Activated T-cell treated with anti-CD3 and anti-CD28 coated beads, Interleukin-2, amount 50 U/mL, for 1 hour (primary cell): ENCODE data around the gene FAM120AOS.
A peak's percentile ranks its signal among the peaks of the same experiment; 100 is the strongest.
"Not testable (repeated sequence)": the region's sequence is repeated elsewhere in the genome, so short reads cannot be mapped to it uniquely, and the experiment has no call there.

ENCODE experiments used
- DNase-seq: peaks from one replicate; pipeline ENCODE4 v3.0.0-alpha.2; 2020

FAM120AOS gene

GRCh38 chr9:93466416-93467061, 13.2 kb upstream of the FAM120AOS start:
- DNase-seq: no peak

GRCh38 chr9:93465855-93466254, 12.5 kb upstream of the FAM120AOS start:
- no peak for DNase-seq

- DNase-seq: no peak
Measured at GRCh38 chr9:93464876-93465275, 11.5 kb upstream of the FAM120AOS start.

DNA sequence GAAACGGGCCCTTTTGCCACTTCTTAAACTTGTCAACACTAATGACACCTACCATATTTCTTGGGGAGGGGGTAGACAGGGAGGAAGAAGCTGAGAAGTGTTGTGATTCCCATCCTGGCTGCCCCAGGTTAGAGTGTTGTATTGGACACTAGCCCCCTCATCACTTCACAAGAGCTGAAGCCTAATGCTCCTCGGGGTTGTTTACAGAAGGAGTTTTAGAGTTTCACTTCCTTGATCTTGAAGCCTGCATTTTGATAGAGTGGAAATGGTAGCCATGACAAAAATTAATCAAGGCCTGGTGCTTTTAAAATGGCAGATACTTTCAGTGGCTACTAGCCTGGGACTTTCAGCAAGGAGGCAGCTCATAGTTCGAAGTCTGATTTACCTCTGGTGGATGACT, 11.0 kb upstream of the FAM120AOS start:
- no peak for DNase-seq

DNA sequence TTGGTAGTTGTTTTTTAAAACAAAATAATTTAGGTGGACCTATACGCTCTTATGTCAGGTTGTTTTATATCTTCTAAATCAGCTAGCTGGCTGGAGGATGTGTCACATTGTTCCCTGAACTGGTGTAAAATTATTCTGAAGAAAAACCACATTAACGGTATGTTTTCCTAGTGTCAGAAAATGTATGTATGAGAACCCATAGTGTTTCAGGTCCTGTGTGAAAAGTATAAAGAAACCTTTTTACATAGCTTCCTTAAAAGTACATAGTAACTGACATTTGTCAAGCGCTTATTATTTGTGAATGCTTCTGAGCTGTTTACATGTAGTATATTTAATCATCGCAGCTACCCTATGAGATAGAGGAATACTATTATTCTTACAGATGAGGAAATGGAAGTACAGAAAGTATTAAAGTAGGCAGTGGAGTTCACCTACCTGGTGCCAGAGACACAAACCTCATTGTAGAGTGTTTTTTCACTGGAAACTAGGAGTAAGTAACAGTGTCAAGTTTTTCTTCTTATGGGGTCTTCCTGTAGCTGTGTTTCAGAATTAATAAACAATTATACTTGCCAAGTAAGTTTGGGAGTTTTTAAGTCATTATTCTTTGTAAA, 10.4 kb upstream of the FAM120AOS start:
- DNase-seq: no peak

DNA sequence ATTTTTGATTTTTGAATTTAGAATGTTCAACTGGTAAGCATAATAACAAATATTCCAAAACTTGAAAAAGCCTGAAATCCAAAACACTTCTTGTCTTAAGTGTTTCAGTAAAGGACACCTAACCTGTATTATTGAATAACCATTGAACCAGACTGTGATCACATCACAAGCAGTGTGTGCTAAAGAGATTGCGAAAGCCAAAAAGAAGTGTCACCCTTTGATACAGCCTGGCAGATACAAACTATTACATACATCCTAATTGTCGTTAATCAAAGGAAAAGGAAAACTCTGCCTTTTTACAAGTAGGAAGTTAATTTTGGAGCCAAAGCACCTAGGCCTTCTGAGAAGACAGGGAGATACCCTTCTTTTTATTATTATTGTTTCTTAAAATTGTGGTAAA, 8.4 kb upstream of the FAM120AOS start:
- no peak for DNase-seq

DNA sequence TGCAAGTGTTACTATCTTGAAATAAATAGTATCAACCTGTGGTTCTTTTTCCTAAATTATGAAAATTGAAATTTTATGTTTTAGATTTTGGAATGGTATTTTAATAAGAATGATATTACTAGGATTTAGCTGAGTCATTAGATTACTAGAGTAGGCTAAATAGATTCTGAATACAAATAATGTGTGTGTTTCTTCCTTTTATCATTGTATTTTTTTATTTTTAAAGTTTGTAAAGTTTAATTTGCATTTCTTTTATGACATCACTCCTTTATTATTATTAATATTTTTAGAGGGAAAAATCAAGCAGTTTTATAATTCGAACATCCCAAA, 8.0 kb upstream of the FAM120AOS start:
- DNase-seq: no peak

DNA sequence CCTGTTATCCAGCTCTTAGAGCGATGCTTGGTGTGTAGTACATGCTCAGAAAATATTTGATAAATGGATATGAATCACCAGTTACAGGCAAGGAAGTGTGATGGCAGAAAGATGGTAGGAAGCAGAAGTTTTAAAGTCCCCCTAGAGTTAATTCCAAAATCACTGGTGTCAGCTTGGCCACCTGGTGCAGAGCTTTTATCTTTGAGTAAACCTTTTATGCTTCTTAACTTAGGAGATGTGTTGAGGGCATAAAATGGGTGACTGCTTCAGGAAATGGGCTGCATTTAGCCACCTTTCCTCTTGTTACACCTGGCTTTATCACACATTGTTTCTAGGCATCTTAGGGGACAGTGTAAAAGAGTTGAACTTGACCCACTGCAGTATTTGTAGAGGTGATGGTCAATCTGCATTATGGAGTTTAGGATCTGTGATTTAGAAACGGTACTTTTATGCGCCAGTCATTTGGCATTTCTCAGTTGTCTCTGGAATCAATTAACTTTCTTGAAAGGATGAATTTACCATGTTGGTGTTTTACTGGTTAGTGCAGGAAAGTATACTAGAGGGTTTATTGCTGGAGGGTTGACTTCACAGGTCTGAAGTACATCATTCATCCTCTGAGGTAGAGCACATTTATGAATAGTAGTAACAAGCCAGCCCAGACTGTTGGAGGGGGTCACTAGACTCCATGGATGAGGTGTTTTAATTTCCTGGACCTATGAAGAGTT, 7.5 kb upstream of the FAM120AOS start:
- no peak for DNase-seq

DNA sequence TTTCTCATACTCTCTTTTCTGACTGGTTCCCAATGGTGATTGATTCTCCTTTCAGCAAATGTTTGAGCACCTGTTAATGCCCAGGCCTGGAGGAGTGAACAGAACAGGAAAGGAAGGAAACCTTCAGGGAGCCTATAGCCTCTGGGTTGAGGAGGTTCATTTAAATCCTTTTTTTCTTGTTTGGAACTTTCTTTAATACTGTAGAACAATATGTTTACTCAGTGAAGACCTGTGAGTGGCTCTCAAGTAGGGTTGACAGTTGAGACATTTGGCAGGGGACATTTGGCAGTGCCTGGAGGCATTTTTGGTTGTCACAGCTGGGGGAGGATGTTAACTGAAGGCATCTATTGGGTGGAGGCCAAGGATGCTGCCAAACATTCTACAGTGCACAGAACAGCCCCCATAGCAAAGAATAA, 6.1 kb upstream of the FAM120AOS start:
- no peak for DNase-seq

- no peak for DNase-seq
Measured at GRCh38 chr9:93458712-93459111, 5.3 kb upstream of the FAM120AOS start.

- no peak for DNase-seq
Measured at GRCh38 chr9:93457006-93457405, 3.6 kb upstream of the FAM120AOS start.

DNA sequence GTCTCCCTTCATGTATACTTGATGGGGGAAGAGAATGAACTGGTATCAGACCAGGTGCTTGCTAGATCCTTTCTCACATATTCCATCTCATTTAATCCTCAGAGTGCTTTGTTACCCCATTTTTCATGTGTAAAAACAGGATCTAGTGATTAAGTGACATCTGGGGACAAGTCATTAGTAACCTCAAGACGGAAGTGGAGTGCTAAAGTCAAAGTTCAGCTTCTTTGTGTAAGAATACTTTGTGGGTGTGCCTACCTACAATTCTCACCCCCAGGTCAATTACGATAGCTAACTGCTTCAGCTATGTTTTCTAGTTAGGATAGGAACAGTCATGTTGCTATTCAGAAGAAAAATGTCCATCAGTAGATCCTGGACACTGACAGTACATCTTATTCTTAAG, 3.1 kb upstream of the FAM120AOS start:
- DNase-seq: no peak

DNA sequence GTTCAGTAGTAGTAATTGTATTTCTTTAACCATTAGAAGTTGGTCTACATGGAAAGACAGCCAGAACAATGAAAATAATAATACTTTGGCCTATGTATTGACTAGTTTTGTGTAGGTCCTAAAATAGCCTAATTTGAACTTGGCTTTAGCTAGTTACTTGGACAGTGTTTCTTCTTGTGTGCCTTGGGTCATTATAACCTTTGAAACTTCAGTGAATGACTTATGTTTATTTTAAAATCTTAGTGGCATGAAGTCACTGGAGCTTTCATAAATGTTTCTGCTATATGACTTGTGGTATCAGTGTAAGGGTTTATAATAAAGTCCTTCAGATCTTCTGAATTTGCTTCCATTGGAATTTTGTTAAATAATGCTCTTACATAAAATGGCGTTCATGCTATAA, 2.6 kb upstream of the FAM120AOS start:
- DNase-seq: no peak

- no peak for DNase-seq
Measured at GRCh38 chr9:93452710-93453046, 703 bp downstream of the FAM120AOS start.

DNA sequence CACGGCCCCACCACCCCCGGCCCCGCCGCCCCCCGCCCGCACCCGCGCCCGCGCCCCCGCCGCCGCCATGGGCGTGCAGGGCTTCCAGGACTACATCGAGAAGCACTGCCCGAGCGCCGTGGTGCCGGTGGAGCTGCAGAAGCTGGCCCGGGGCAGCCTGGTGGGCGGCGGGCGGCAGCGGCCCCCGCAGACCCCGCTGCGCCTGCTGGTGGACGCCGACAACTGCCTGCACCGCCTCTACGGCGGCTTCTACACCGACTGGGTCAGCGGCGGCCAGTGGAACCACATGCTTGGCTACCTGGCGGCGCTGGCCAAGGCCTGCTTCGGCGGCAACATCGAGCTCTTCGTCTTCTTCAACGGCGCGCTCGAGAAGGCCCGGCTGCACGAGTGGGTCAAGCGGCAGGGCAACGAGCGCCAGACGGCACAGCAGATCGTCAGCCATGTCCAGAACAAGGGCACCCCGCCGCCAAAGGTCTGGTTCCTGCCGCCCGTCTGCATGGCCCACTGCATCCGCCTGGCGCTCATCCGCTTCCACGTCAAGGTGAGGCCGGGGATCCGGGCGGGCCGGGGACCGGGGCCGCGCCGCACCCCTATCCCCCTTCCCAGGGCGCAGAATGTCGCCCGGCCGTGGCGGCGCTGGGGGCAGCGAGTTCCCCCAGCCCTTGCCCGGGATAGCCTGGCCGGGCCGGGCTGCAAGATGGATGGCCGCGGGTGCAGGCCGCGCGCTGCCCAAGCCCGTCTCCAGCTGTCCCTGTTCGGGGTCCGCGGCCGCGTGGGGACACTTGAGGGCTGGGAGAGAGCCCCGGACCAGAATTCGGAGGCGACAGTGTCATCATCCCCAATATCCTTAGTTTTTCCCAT, 1.3 kb downstream of the FAM120AOS start:
- DNase-seq: peak; percentile 60

- DNase-seq: peak; percentile 79
Measured at GRCh38 chr9:93450945-93451815, 2.2 kb downstream of the FAM120AOS start, which contains the start of gene FAM120A. FAM120A (plus strand) TSS chr9:93451685; CDS start chr9:93451916, 231 bp downstream.

GRCh38 chr9:93447655-93448054, 5.7 kb downstream of the FAM120AOS start:
- no peak for DNase-seq

DNA sequence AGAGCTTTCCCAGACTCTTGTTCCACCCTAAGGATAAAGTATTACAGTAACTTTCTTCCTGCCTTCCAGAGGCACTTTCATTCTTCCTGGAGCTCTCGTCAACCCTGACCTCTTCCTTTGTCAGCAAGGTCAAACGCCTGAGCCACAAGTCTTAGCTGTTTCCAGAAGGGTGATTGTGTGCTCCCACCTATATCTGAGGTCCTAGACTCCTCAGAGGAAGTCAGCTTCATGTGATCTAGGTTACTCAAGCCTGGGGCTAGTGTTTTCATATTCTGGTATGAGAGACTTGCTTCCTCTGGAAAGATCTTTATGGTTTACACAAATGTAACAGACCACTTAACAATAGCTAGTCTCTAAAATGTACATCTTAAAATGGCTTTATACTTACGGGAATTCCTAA, 7.3 kb downstream of the FAM120AOS start:
- no peak for DNase-seq

DNA sequence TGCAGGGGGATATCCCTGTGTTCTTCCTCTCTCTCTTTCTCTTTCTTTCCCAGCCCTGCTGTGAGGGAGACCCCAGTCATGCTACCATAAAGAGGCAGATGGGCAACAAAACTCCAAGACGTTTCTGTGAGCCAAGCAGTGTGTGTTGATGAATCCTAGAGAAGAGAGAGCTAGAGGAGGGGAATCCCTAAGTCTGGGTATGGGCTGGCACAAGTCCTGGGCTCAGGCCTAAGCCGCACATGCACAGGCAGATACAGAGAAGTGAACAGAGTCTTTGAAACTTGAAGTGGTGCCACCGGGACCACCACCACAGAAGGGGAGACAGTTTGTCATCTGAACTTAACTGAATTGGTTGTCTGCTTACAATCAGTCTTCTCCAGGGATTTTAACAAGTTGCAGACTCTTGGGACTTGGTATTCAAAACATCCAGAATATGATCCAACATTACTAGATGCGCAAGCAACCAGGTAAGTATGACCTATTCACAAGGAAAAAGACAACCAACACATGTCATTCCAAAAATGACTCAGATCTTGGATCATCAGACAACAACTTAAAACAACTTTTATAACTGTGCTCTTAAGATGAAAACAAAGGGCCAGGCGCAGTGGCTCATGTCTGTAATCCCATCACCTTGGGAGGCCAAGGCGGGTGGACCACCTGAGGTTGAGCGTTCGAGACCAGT, 12.3 kb downstream of the FAM120AOS start:
- DNase-seq: no peak

GRCh38 chr9:93439301-93439700, 14.1 kb downstream of the FAM120AOS start:
- DNase-seq: not testable (repeated sequence)

- DNase-seq: no peak
Measured at GRCh38 chr9:93437996-93438395, 15.4 kb downstream of the FAM120AOS start.
